NCI-H510A treated with DMSO at 0.1 percent for 48 hours (cell line): ENCODE data around the gene NLRP3.

Experiments
- DNase-seq: peaks from one replicate; lab custom pipeline; 2025; lab: John Stamatoyannopoulos, UW

The NLRP3 gene

DNA sequence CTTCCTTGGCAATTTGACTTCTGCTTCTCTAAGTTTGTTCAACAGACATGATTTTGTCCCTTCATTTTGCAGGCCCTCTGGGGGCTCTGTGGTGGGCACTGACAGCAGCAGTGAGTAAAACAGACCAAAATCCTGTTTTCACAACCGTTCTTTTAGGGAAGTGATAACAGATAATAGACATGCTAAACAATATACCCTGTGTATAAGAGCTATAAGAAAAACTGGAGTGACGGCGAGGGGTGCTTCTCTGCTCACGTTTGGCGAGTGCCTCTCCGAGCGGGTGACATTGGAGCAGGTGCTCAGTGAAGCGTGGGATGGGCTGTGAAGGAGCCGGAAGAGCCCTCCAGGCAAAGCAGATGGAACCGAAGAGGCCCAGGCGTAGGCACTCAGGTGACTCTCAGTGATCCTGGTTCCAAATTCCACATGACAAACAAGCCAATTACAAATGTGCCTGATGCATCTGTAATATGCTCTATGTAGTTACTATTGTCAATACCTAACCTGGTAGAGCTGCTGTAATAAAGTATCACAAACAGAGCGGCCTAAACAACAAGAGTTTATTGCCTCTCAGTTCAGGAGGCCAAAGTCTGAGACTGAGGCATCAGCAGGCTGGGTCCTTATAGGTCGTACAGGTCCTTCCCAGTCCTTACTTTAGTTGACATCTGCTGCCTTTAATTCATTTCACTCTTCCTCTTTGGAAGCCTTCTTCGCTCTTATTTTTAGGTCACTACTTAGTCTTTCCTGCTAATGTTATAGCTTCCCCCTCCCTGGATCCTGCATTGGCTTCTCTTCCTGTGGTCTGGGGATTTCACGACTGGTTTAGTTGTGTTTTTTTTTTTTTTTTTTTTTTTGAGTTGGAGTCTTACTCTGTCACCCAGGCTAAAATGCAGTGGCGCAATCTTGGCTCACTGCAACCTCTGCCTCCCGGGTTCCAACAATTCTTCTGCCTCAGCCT is 21.9 kb downstream of the NLRP3 start:
- DNase-seq = peak; percentile 27

DNA sequence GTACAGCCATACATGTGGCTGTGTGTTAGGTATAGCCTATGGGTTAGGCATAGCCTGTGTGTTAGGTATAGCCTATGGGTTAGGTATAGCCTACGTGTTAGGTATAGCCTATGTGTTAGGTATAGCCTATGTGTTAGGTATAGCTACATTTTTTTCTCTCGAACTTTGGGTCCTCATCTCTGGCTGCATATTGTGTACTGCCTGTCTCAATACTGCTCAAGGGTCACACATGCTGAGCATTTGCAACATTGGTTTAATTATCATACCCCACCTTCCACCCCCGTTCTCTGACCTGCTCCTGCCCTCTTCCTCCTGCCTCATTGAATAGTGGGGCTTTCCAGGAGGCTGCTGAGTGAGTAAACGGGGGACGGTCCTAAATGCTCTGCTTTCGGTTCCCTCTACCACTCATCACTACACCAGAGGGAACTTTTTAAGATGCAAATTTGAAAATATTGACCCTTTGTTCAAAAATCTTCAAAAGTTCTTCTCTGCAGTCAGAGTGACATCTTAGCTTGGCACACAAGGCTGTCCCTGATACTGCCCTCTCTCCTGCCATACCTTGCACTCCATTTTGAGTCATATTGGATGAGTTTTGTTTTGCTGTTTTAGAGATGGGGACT is 24.1 kb downstream of the NLRP3 start:
- no peak for DNase-seq

DNA sequence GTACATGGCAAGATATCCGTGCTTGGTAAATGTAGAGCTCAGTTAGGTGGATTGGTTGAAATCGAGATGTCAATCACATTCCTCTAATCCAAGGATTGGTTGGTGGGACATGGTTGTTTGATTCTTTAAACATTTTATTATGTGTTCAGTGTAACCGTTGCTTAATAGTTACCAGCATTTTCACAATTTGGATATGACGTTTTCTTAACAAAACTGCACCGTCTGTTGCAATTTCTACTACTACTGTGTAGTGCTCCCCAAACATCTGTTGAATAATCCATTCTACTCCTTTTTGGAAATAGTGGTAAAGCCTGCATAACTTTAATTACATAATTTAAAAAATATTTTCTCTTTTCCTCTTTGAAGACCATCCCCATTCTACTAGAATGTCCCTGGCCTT is 25.6 kb downstream of the NLRP3 start:
- DNase-seq = no peak

DNA sequence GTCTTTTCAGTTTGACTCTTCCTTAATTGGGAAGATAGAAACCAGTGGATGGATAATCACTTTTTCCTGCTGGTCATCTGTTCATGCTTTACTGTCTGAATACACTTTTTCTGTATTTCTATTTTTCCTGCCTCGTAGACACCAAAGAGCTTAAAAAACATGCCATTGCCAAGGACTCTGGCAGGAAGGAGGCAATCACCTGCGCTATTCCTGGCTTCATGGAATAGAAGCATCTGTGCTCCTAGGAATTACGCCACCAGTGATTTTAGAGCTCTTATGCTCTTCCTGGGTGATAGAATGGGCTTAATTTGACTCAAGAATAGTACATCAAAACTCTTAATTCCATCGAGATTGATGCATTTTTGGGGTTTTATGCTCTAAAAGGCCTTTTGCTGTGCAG is 26.2 kb downstream of the NLRP3 start:
- no peak for DNase-seq

DNA sequence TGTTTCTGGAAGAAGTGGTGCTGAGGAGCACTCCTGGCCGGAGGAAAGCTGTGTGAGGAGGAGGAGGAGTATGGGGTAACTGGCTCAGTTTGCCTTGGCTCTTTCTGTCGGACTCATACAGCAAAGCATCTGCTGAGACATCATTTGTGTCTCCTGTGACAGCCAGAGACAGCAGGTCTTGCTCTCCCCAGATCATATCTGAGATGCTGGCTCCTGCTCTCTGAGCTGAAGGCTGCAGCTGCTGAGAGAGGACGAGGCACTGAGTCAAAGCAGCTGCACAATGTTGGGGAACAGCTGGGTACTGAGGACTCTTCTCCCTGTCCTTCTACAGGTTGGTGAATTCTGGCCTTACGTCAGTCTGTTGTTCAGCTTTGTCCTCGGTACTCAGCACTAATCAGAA is 27.7 kb downstream of the NLRP3 start:
- no peak for DNase-seq

DNA sequence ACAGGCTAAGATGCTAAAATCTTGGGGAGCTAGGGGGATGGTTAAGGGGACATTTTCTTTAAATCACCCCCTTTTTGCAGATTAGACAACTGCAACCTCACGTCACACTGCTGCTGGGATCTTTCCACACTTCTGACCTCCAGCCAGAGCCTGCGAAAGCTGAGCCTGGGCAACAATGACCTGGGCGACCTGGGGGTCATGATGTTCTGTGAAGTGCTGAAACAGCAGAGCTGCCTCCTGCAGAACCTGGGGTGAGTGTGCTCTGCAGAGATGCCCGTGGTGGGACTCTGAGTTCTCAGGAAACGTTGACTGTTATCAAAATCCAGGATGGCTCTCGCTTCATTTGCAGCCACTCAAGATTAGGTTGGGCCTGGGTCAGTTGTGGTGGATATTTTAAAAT is 28.6 kb downstream of the NLRP3 start:
- DNase-seq = no peak

DNA sequence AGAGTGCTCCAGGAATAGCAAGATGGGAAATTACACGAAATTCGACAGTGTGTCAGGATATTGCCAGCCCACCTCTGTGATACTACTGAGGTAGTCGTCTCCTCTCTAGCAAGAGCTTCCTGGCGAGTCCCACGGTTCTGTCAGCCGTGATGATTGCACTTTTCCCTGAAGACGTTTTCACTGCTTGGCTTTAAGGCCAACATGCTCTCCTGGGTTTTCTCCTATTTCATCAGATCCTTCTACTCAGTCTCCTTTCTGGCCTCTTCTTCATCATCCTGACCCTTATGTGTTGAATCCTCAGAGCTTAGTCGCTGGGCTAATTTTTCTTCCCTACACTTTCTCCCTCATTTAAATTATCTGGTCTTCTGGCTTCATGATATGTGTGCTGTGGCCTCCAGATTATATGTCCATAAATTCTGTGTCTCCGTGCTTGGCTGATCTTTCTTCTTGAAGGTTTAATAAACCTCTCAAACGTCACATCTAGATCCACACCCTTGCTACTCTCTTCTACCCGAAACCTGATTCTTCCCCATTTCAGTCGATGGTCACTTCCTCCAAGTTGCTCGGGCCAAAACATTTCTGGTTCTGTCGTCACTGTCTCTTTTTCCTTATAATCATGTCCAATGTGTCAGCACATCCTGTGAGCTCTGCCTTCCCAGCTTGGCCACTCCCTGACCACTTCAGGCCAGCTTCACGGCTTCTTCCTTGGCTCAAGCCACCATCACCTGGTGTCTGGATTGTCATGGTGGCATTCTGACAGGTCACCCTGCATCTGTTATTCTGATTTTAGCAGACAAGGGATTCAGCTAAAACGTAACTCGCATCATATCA is 29.8 kb downstream of the NLRP3 start:
- no peak for DNase-seq

DNA sequence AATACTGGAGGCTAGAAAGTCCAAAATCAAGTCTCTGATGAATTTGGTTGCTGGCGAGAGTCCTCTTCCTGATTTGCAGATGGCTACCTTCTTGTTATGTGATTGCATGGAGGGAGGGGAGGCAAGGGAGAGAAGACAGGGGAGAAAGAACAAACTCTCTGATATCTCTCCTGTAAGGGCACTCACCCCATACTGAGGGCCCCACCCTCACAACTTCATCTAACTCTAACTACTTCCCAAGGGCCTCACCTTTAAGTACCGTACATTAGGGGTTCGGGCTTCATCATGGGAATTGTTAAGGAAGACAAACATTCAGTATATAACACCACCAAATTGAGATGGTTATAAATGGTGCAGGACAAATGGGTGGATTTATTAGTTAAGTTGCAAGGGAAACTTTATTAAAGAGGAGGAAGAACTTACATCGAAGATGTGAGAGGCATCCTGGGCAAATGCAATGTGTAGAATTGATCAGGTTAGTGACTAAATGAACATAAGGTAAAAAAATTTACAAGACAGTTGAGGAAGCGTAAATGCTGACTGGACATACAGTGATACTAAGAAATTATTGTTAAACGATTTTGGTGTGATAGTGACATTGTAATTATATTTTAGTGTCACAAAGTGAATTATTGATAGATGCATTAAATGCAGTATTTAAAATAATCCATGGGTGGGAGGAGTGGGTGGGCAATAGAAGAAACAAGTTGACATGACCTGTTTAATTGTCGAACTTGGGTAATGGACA is 31.4 kb downstream of the NLRP3 start:
- no peak for DNase-seq

DNA sequence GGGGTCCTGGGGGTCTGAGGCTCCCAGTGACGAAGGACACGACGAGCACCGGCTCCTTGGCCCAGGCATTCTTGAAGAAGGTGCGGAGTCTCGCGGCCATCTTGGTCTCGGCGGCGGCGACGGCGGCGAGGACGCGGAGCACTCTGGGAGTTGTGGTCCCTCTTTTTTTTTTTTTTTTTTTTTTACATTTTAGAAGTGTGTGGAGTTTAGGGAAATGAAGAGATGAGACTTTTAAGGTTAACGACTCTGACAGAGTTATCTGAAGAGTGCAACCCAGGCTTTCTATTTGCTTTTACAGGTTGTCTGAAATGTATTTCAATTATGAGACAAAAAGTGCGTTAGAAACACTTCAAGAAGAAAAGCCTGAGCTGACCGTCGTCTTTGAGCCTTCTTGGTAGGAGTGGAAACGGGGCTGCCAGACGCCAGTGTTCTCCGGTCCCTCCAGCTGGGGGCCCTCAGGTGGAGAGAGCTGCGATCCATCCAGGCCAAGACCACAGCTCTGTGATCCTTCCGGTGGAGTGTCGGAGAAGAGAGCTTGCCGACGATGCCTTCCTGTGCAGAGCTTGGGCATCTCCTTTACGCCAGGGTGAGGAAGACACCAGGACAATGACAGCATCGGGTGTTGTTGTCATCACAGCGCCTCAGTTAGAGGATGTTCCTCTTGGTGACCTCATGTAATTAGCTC is 32.3 kb downstream of the NLRP3 start:
- peak; percentile 52 for DNase-seq

DNA sequence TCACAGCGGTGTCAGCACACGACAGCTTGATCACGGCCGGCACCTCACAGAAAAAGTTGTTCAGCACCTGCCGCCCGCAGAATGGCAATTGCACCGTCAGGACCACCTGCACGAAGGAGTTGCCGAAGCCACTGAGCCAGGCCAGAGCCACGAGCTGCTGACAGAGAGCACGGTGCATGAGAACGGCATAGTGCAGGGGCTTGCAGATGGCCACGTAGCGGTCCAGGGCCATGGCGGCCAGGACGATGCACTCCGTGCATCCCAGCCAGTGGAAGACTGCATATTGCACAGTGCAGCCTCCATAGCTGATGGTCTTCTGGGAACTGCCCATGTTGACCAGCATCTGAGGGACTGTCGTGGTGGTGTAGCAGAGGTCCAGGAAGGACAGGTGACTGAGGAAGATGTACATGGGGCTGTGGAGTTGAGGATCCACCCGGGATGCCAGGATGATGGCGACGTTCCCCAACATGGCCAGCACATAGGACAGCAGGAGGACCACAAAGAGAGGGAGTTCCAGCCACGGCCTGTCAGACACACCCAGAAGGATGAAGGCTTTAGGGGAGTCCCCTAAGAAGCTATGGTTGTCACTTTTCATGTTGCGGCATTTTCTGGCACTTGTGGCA is 35.5 kb downstream of the NLRP3 start:
- DNase-seq = no peak

DNA sequence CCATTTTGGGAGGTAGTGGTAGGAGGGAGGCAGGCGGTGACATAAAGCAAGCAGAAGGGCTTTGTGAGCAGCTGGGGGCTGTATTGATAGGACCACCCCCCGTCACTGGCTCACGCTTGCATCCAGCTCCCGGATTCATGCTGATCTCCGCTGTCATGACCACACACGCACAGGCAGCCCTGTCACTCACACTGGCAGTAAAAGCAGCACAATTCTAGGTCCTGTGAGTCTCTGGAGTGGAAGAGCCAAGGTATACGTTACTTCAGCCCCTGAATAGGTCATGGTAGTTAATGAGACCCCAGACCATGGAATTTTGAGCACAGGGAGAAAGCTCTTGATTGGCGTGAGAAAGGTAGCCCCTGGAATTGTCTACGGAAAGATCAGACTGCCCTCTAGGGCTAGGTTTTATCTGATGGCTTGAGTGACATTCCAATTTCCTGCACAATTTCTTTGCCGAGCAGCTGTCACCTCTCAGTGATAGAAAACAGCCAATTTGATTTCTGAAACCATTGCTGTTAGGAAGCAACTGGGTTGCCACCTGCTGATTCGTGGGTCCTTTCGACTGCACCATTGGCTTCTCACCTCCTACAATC is 36.6 kb downstream of the NLRP3 start:
- no peak for DNase-seq

DNA sequence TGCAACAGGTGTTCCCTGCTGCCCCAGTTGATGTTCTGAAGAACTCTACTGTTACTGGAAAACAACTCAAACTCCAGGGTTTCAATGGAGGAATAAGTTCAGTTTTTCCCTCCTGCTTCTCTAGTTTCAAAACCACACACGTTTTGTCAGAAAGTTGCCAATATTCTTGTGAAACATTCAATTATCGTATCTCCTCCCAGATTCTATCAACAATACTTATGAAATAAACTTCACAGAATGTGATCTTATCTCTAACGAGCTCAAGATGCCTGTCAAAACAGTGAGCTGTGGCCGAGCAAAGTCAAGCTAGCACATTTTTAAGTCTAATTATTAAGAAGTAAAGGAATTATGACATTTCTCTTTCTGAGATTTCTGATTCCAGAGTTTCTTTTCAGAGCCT is 37.3 kb downstream of the NLRP3 start:
- no peak for DNase-seq

DNA sequence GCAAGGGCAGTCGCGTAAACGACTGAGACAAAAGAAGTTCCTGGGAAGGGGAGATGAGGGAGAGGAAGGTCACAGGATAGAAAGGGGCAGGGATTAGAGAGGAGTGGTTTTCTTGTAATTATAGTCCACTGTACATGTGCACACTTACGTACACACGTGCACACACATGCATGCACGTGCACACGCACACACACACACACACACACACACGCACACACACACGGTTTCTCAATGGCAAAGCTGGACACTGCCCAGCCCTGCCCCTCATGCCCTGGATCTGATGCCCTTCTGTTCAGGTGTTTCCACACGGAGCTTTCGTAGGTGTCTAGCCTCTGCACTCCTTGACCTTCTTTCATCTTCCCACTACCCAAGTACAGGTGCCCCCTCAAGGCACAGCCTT is 38.0 kb downstream of the NLRP3 start:
- DNase-seq = no peak

DNA sequence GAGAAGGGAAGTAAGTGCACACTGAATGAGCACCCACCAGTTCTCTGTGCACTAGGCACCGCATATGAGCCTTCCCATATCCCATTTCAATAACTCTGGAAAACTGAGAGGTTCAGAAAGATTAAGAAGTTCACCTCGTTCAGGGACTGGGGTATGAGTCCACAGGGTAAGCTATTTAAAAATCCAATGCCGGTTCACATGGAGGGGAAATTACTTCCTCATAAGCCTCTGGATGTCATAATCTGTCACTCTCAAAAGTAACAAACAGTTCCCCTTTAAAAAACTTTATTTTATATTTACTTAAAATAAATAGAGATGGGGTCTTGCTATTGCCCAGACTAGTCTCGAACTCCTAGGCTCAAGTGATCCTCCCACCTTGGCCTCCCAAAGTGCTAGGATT is 40.0 kb downstream of the NLRP3 start:
- DNase-seq = no peak

DNA sequence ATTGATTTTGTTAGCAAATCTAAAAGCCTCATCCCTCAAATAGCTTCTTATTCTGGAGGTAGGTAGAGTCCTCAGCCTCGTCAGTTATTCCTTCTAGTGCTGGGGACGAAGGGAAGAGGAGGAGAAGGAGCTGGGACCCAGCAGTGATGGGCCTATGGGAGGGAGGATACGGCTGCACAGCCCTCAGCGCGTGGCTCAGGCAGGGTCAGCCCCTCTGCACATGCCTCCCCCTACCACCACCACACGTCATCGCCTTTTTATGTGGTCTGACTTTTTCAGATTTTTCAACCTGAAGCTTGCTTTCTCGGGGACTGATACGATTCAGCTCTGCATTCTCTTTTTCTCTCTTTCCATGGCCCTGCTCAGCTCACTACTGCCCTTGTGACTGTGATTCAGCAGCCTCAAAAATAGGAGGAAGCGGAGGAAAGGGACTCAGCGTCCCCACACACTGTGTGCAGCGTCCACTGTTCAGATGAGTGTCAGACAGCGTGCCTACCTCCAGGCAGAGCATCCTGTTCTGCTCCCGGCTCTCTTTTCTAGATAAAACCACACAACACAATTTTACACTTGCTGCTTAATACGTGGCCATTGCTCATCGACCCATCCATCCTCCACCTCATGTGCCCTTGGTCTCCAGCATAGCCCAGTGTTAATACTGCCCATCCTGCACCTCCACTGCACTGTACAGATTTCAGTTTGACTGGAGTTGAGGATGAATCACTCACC is 41.1 kb downstream of the NLRP3 start:
- DNase-seq = no peak

DNA sequence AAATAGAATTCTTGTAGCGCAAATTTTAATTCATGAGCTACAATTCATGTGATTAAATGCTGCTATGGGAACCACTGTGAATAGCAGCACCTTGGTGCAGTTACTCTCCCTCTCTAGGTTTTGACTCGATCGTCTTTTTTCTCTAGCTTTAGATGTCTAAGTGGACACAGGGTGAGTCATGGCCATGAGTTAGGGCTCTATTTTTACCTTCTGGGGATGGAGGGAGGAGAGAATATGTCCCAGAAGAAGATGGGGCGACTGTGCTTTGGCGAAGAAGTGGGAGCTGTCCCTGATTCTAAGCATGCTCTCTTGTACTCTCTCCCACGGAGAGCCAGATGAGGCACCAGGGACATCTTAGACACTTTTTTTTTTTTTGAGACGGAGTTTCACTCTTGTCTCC is 43.5 kb downstream of the NLRP3 start:
- no peak for DNase-seq

DNA sequence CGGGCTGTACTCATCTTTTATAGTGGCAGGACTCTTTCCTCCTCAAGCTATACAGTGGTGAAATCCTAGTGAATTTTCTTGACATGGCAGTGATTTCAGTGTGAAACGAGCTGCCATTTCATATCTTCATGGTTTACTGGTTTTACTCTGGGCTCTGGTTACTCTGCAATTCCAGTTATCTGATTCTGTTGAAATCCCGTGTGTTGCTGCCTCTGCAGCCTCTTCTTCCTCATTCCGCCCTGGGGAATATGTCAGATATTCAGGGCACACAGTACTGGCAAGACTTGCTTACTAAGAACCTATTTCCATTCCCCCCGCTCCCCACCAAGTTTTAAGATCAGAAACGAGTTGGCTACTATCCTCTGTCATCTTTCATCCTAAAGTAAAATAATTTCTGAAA is 49.8 kb downstream of the NLRP3 start:
- DNase-seq = no peak

DNA sequence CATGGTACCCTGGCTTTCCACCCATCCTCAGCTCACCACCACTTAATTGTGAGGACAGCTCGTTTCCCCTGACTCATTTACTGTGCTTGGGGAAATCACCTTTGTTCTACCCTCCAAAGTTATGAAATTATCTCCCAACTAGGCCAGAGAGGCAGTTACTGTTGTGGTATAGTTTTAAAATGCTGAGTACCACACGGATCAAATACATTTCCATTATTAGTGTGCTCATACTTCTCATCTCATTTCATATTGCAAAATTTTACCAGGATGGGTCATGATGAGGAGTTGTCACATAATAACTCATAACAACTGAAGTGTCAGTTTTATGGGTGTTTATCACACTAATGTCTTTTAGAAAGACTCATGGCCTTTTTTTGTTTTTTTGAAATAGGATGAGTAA is 51.2 kb downstream of the NLRP3 start:
- no peak for DNase-seq

DNA sequence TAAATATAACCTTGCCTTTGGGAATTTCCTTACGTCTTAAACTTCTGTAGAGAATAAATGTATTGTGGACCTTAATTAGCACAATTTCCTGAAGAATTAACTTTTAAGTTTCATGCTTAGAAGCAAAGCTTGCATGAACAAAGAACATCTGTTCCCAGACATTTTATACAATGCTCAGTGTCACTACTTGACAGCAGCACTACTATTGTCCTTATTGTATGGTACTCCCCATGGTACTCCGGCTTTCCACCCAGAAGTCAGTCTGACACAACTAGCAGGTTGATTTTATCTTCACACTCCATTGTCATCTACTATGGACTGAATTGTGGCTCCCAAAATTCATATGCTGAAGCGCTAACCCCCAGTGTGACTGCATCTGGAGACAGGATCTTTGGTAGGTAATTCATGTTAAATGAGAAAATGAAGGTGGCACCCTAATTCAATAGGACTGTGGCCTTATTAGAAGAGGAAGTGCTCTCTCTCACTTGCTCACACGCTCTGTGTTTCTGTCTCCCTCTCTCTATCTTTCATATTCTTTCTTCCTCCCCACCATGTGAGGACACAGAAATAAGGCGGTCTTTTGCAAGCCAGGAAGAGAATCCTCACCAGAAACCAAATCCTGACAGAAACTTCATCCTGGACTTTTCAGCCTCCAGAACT is 52.6 kb downstream of the NLRP3 start:
- DNase-seq = no peak
